ENCODE data around the gene UCK1. TPM values are rescaled to one million over a fixed set of nuclear protein-coding genes. Genes with fewer than 3 reads are reported as not detected.

The UCK1 gene
- total RNA-seq, 2 experiments from 2014 or later = 15.2 to 16.5 TPM

DNA sequence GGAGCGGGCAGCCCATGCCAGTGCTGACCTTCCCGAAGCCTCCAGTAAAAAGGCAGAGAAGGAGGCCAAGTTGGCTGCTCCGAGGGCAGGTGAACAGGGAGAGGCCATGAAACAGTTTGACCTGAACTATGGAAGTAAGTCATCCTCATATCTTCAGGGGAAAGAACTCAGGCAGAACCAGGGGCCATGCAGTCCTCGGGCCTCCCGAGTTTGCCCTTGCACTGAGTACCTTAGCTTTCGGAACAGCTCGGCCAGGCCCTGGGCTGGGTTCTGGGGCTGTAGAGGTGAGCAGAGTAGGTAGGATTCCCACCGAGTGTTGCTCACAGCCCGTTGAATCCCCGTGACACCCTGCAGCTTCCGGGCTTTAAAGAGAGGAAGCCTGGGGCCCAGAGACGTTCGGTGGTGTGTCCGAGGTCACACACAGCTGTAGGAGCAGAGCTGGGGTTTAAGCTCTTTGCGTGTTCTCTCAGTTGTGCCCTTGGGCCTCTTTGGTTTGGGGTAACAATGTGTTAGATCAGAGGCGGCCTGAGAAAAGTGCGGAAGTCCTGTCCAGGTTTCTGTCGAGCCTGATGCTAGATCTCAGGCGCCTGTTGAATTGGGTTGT is 53.1 kb downstream of the UCK1 start:
- no peaks in the 10 kb centered on the region for H3K9me3 Mint-ChIP-seq (ENCODE audit: low read depth)
- H3K4me1 Mint-ChIP-seq = peaks cover 5% of the 10 kb centered on the region
- ChIA-PET POLR2A (no interaction called here), CTCF (interaction anchor here (0.7 to 1.4 kb wide), 10 partner anchors 10 to 300 kb away, joined by 3 to 6 read pairs (median 4); no protein-coding TSS in a partner anchor)
- H3K27me3 Mint-ChIP-seq = no peaks in the 10 kb centered on the region
- intact Hi-C loops (cut with DNase I, micrococcal nuclease) = loop anchor here in 1 of 2 experiments (1.0 to 5.0 kb wide), 3 partner anchors 83 to 128 kb away; partner anchors contain the start of gene PRRC2B
- ATAC-seq (no peak), DNase-seq (no peak)
- H3K4me3 Mint-ChIP-seq = no peak overlapping the region
- no peak overlapping the region for H3K27ac Mint-ChIP-seq
- H3K36me3 Mint-ChIP-seq (ENCODE audit: low read depth) = peaks cover 58% of the 10 kb centered on the region

DNA sequence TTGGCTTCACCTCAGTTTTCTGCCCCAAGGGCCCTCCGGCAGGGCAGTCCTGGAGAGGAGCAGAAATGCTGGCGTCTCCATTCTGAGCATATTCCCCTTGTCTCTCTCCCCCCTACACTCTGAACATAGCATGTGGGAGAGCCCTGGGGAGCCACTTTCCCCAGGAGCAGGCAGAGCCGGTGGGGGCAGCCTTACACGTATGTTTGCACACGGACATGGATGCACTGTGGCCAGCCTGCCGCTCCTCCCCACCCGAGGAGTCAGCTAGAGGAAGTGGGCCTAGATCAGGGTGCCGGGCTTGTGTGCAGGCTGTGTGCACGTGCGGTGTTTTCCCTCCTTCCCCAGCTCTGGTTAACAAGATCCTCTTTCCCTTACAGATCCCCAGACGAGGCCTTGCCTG is 53.7 kb downstream of the UCK1 start:
- ATAC-seq (no peak), DNase-seq (no peak)
- no peak overlapping the region for H3K27ac Mint-ChIP-seq
- H3K9me3 Mint-ChIP-seq (ENCODE audit: low read depth) = no peaks in the 10 kb centered on the region
- H3K4me1 Mint-ChIP-seq = peaks cover 5% of the 10 kb centered on the region
- peaks cover 56% of the 10 kb centered on the region for H3K36me3 Mint-ChIP-seq (ENCODE audit: low read depth)
- intact Hi-C loops (cut with DNase I, micrococcal nuclease) = loop anchor here in 1 of 2 experiments (5.0 kb wide), 1 partner anchor 105 kb away; no protein-coding TSS in a partner anchor
- H3K4me3 Mint-ChIP-seq = no peak overlapping the region
- no peaks in the 10 kb centered on the region for H3K27me3 Mint-ChIP-seq
- POLR2A ChIA-PET = no interaction called here
- CTCF ChIA-PET = interaction anchor here (0.7 to 1.2 kb wide), 8 partner anchors 10 to 300 kb away, joined by 3 to 6 read pairs (median 4); no protein-coding TSS in a partner anchor

DNA sequence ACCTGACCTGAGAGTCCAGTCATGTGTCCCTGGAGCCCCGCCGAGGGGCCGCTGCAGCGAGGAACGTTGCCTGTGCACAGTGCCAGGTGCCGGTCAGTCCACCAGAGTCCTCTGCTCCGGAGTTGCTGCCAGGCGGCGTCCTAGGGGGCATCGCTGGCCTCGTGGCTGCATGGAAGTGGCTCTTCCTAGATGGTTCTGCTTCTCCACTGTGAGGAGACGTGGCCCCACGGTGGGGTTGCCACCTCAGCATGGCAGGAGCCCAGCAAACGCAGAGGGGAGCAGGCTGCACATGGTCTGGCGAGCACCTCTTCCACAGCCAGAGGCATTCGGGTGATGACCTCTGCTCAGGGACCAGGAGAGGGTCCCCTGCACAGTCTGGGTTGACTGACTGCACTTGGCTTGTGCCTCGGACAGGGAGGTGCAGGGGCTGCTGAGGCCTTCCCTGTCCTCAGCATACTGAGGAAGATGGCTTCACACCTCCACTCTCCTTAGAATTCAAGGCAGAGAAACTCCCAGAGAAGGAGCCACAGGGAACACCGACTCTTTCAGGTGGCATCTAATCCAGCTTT is 54.2 kb downstream of the UCK1 start:
- Mint-ChIP-seq H3K27me3 (no peaks in the 10 kb centered on the region), H3K4me1 (peaks cover 5% of the 10 kb centered on the region), H3K27ac (no peak overlapping the region), H3K36me3 (ENCODE audit: low read depth) (peaks cover 51% of the 10 kb centered on the region), H3K9me3 (ENCODE audit: low read depth) (no peaks in the 10 kb centered on the region), H3K4me3 (no peak overlapping the region)
- ChIA-PET CTCF (interaction anchor here (1.0 to 1.2 kb wide), 3 partner anchors 22 to 127 kb away, joined by 3 to 6 read pairs (median 4); no protein-coding TSS in a partner anchor), POLR2A (no interaction called here)
- ATAC-seq = no peak
- intact Hi-C loops (cut with DNase I, micrococcal nuclease) = loop anchor here in 1 of 2 experiments (5.0 kb wide), 1 partner anchor 105 kb away; no protein-coding TSS in a partner anchor
- DNase-seq = no peak

DNA sequence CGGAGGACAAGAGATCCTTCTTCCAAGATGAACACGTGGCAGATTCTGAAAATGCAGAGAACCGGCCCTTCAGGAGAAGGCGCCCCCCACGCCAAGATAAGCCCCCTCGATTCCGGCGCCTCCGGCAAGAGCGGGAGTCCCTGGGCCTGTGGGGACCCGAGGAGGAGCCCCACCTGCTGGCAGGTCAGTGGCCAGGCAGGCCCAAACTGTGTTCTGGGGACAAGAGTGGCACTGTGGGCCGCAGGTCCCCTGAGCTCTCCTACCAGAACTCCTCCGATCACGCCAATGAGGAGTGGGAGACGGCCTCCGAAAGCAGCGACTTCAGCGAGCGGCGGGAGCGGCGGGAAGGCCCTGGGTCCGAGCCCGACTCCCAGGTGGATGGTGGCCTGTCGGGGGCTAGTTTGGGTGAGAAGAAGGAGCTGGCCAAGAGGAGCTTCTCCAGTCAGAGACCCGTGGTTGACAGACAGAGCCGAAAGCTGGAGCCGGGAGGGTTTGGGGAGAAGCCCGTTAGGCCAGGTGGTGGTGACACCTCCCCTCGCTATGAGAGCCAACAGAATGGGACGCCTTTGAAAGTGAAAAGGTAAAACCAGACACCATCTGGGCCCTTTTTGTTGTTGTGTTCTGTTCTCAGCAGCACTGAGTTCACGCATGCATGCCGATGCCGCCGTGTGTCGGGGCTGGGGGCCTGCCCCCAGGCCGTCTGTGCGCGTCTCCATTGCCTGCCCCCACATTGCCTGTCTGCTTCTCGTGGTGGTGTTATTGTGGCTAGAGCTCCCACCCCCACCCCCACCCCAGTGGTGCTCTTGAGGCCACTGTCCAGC is 54.9 kb downstream of the UCK1 start:
- Mint-ChIP-seq H3K27ac (no peak overlapping the region), H3K27me3 (no peaks in the 10 kb centered on the region), H3K4me3 (no peak overlapping the region), H3K36me3 (ENCODE audit: low read depth) (peaks cover 50% of the 10 kb centered on the region), H3K4me1 (peaks cover 5% of the 10 kb centered on the region), H3K9me3 (ENCODE audit: low read depth) (no peaks in the 10 kb centered on the region)
- ChIA-PET POLR2A (no interaction called here), CTCF (no interaction called here)
- ATAC-seq (no peak), DNase-seq (no peak)
- intact Hi-C loops (cut with DNase I, micrococcal nuclease) = loop anchor here in 1 of 2 experiments (5.0 kb wide), 1 partner anchor 104 kb away; no protein-coding TSS in a partner anchor

DNA sequence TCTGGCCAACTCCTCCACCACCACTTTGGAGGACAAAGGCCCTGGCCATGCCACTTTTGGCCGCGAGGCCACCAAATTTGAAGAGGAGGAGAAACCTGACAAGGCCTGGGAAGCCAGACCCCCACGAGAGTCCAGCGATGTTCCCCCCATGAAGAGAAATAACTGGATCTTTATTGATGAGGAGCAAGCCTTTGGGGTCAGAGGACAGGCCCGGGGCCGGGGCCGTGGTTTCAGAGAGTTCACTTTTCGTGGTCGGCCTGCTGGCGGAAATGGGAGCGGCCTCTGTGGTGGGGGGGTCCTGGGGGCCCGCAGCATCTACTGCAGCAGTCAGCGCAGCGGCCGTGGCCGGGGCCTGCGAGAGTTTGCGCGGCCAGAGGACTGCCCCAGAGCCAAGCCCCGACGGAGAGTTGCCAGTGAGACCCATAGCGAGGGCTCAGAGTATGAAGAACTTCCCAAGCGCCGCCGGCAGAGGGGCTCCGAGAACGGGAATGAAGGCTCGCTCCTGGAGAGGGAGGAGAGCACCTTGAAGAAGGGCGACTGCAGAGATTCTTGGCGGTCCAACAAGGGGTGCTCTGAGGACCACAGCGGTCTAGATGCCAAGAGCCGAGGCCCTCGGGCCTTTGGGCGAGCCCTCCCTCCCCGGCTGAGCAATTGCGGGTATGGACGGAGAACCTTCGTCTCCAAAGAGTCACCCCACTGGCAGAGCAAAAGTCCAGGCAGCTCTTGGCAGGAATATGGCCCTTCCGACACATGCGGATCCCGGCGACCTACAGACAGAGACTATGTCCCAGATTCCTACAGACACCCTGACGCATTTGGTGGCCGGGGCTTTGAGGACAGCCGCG is 55.7 kb downstream of the UCK1 start:
- Mint-ChIP-seq H3K9me3 (ENCODE audit: low read depth) (no peaks in the 10 kb centered on the region), H3K36me3 (ENCODE audit: low read depth) (peaks cover 58% of the 10 kb centered on the region), H3K27me3 (no peaks in the 10 kb centered on the region), H3K27ac (no peak overlapping the region), H3K4me3 (no peak overlapping the region), H3K4me1 (peaks cover 5% of the 10 kb centered on the region)
- DNase-seq (no peak), ATAC-seq (no peak)
- ChIA-PET CTCF (no interaction called here), POLR2A (no interaction called here)
- intact Hi-C loops (cut with DNase I, micrococcal nuclease) = loop anchor here in 1 of 2 experiments (5.0 kb wide), 1 partner anchor 103 kb away; no protein-coding TSS in a partner anchor

DNA sequence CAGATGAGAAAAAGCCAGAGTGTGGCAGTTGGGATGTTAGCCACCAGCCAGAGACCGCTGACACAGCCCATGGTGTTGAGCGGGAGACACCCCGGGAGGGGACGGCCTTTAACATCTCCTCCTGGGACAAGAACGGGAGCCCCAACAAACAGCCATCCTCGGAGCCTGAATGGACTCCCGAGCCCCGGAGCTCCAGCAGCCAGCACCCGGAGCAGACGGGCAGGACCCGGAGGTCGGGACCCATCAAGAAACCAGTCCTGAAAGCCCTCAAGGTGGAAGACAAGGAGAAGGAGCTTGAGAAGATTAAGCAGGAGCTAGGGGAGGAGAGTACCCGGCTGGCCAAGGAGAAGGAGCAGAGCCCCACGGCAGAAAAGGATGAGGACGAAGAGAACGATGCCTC is 56.4 kb downstream of the UCK1 start:
- CTCF ChIA-PET = no interaction called here
- H3K36me3 Mint-ChIP-seq (ENCODE audit: low read depth) = peaks cover 59% of the 10 kb centered on the region
- no peak overlapping the region for H3K27ac Mint-ChIP-seq
- POLR2A ChIA-PET = no interaction called here
- H3K27me3 Mint-ChIP-seq = no peaks in the 10 kb centered on the region
- no peaks in the 10 kb centered on the region for H3K4me1 Mint-ChIP-seq
- DNase-seq = no peak
- no peak for ATAC-seq
- H3K4me3 Mint-ChIP-seq = no peak overlapping the region
- no peaks in the 10 kb centered on the region for H3K9me3 Mint-ChIP-seq (ENCODE audit: low read depth)
- intact Hi-C loops (cut with DNase I, micrococcal nuclease) = loop anchor here in 1 of 2 experiments (5.0 kb wide), 1 partner anchor 102 kb away; no protein-coding TSS in a partner anchor

DNA sequence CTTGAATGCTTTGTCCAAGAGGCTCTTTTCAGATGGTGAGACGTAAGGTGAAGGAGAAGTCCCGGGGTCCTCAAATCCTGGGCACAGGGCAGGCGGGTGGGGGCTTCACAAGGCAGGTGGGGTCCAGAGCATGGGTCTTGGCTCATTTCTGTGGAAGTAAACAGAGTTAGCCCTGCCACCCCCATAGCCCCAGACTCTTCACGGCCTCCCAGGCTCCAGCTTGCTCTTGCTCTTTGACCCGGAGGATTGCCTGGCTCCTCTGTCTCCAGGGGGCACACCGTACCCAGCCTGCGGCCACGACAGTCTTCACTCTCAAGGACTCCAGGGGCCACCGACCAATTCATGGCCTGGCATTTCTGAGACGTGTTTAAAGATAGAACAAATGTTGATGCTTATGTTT is 57.2 kb downstream of the UCK1 start:
- CTCF ChIA-PET = no interaction called here

More for the DNA sequence above, 57.2 kb downstream of the UCK1 start:
- POLR2A ChIA-PET = no interaction called here
- peaks cover 57% of the 10 kb centered on the region for H3K36me3 Mint-ChIP-seq (ENCODE audit: low read depth)
- no peak overlapping the region for H3K27ac Mint-ChIP-seq
- H3K27me3 Mint-ChIP-seq = no peaks in the 10 kb centered on the region
- intact Hi-C loops (cut with DNase I, micrococcal nuclease) = no loop called here
- no peaks in the 10 kb centered on the region for H3K4me1 Mint-ChIP-seq
- DNase-seq (no peak), ATAC-seq (no peak)
- H3K9me3 Mint-ChIP-seq (ENCODE audit: low read depth) = no peaks in the 10 kb centered on the region
- no peak overlapping the region for H3K4me3 Mint-ChIP-seq

Other genes starting within 250 kb of the UCK1 start
- under 1 TPM; 0.14 to 0.30 TPM for gene PLPP7, start 241.5 kb downstream of the UCK1 start, total RNA-seq
- 100 to 1,000 TPM; 151 to 184 TPM for gene PRRC2B, start 137.2 kb downstream of the UCK1 start, total RNA-seq
- gene POMT1, start 28.3 kb downstream of the UCK1 start, total RNA-seq = 10 to 100 TPM; 28.2 to 30.7 TPM
- gene PRRT1B, start 14.3 kb upstream of the UCK1 start, total RNA-seq = not detected
- gene RAPGEF1, start 208.8 kb upstream of the UCK1 start, total RNA-seq = 100 to 1,000 TPM in 1 of 2 experiments, 10 to 100 TPM in 1; 86.7 to 108 TPM

All from activated CD4-positive, alpha-beta T cell treated with anti-CD3 and anti-CD28 coated beads for 36 hours (primary cell).